CD4-positive, alpha-beta T cell treated with Interferon alpha-2 for 1 hour (primary cell): ENCODE data around the gene VCAN.

Experiments used
- DNase-seq, 2 donors: peaks; one replicate each; pipeline ENCODE4 v3.0.0-alpha.2; 2020 to 2022

Gene VCAN

GRCh38 chr5:83576341-83576740 is 104.8 kb downstream of the VCAN start:
- no peak for DNase-seq

GRCh38 chr5:83577036-83577636 is 105.6 kb downstream of the VCAN start:
- no peak for DNase-seq

GRCh38 chr5:83583859-83584258 is 112.3 kb downstream of the VCAN start:
- DNase-seq = no peak

- no peak for DNase-seq
These were observed 115.6 kb downstream of the VCAN start for GRCh38 chr5:83586874-83587776.

GRCh38 chr5:83589786-83590185 is 118.2 kb downstream of the VCAN start:
- no peak for DNase-seq

- DNase-seq = no peak
These were observed 119.4 kb downstream of the VCAN start for GRCh38 chr5:83590966-83591365.

- no peak for DNase-seq
These were observed 123.7 kb downstream of the VCAN start for GRCh38 chr5:83595217-83595616.

- DNase-seq = no peak
These were observed 136.6 kb downstream of the VCAN start for GRCh38 chr5:83608122-83608521.

- DNase-seq = no peak
These were observed 143.3 kb downstream of the VCAN start for GRCh38 chr5:83614841-83615240.

- DNase-seq = no peak
These were observed 156.8 kb downstream of the VCAN start for GRCh38 chr5:83628360-83628759.
